AG04449 (cell line): ENCODE results near the gene LRRC4B.

Experiments
- CTCF ChIA-PET: fragments of 350-600 bp; formaldehyde crosslinking; extraction: SDS; loops from one replicate; lab custom pipeline; 2021; ENCODE audit warnings: antibody characterized with exemption; lab: Yijun Ruan, JAX
- POLR2A ChIA-PET: fragments of 400-600, 350-600 bp; formaldehyde crosslinking; extraction: SDS; loops from one replicate; lab custom pipeline; 2020; ENCODE audit warnings: antibody characterized with exemption, inconsistent platforms; lab: Yijun Ruan, JAX
- DNase-seq: peaks from one replicate; pipeline ENCODE4 v3.0.0-alpha.2; 2010; ENCODE audit warnings: low read depth, low spot score
- H3K4me3 ChIP-seq: 2 replicates; pipeline ENCODE4 v1.5.1; 2011; ENCODE audit warnings: low read depth, mild to moderate bottlenecking, control low read depth, low read length
- CTCF ChIP-seq: IDR thresholded peaks from one replicate; pipeline ENCODE4 v1.5.1; 2011; ENCODE audit warnings: mild to moderate bottlenecking, moderate library complexity, low read length, control low read depth, inconsistent platforms; ENCODE audit not compliant: insufficient read depth; ENCODE audit errors: missing control alignments

The LRRC4B gene

GRCh38 chr19:50501568-50502475 is 66.4 kb downstream of the LRRC4B start:
- no peak for DNase-seq
- POLR2A ChIA-PET, result interaction anchor here (1.2 kb wide), 1 partner anchor 9 kb away, joined by 4 read pairs; the partner anchor contains the start of gene JOSD2
- CTCF ChIA-PET, result no interaction called here
- no peak for TF ChIP-seq CTCF
- no peak overlapping the region for H3K4me3 ChIP-seq

- TF ChIP-seq CTCF, result no peak
- no peak overlapping the region for H3K4me3 ChIP-seq
- CTCF ChIA-PET, result no interaction called here
- no peak for DNase-seq
- POLR2A ChIA-PET, result interaction anchor here (1.2 kb wide), 1 partner anchor 10 kb away, joined by 4 read pairs; the partner anchor contains the start of gene JOSD2
These were observed 67.1 kb downstream of the LRRC4B start for GRCh38 chr19:50501186-50501567.

GRCh38 chr19:50500753-50501151 is 67.5 kb downstream of the LRRC4B start:
- H3K4me3 ChIP-seq, result no peak overlapping the region
- ChIA-PET CTCF (no interaction called here), POLR2A (interaction anchor here (1.2 kb wide), 1 partner anchor 10 kb away, joined by 4 read pairs; the partner anchor contains the start of gene JOSD2)
- TF ChIP-seq CTCF, result no peak
- no peak for DNase-seq

GRCh38 chr19:50500060-50500752 is 68.0 kb downstream of the LRRC4B start:
- H3K4me3 ChIP-seq, result no peak overlapping the region
- ChIA-PET POLR2A (no interaction called here), CTCF (no interaction called here)
- TF ChIP-seq CTCF, result peak; percentile 37
- DNase-seq, result no peak

GRCh38 chr19:50498219-50499056 is 69.8 kb downstream of the LRRC4B start:
- ChIA-PET POLR2A (no interaction called here), CTCF (no interaction called here)
- TF ChIP-seq CTCF, result no peak
- no peak for DNase-seq
- H3K4me3 ChIP-seq, result no peak overlapping the region
